TTC549 (cell line): ENCODE results near the gene STIM1.
"Not testable (repeated sequence)": the region's sequence is repeated elsewhere in the genome, so short reads cannot be mapped to it uniquely, and the experiment has no call there.

Experiments used
- FAIRE-seq: peaks from 2 replicates; lab custom pipeline; 2012; peaks lifted over from hg19 to GRCh38; lab: Jason Lieb, UNC

Gene STIM1

GRCh38 chr11:3854977-3855807, at the start of gene STIM1:
TSS of gene STIM1 (plus strand) at chr11:3855664. CDS start at chr11:3856271, 607 bp downstream.
- FAIRE-seq: no peak

GRCh38 chr11:3807909-3808860, 47.3 kb upstream of the STIM1 start, which contains the start of gene PGAP2:
TSS of gene PGAP2 (plus strand) at chr11:3808560. CDS start at chr11:3811260, 2,700 bp downstream.
- FAIRE-seq: no peak

- FAIRE-seq: no peak
Observed at GRCh38 chr11:3808861-3809623, 46.4 kb upstream of the STIM1 start.

- FAIRE-seq: no peak
Observed at GRCh38 chr11:3809624-3809928, 45.9 kb upstream of the STIM1 start.

GRCh38 chr11:3810446-3810845, 45.0 kb upstream of the STIM1 start:
- FAIRE-seq: no peak

- FAIRE-seq: no peak
Observed at GRCh38 chr11:3810951-3811350, 44.5 kb upstream of the STIM1 start.

GRCh38 chr11:3814832-3815231, 40.6 kb upstream of the STIM1 start:
- not testable (repeated sequence) for FAIRE-seq

- FAIRE-seq: no peak
Observed at GRCh38 chr11:3815845-3816244, 39.6 kb upstream of the STIM1 start.

- FAIRE-seq: no peak
Observed at GRCh38 chr11:3816673-3817072, 38.8 kb upstream of the STIM1 start.

GRCh38 chr11:3817181-3817800, 38.2 kb upstream of the STIM1 start:
- no peak for FAIRE-seq

- no peak for FAIRE-seq
Observed at GRCh38 chr11:3820971-3821370, 34.5 kb upstream of the STIM1 start.

- no peak for FAIRE-seq
Observed at GRCh38 chr11:3822312-3822711, 33.2 kb upstream of the STIM1 start.

- FAIRE-seq: no peak
Observed at GRCh38 chr11:3823303-3823702, 32.2 kb upstream of the STIM1 start.

GRCh38 chr11:3823762-3824506, 31.5 kb upstream of the STIM1 start:
- no peak for FAIRE-seq

GRCh38 chr11:3824714-3825472, 30.6 kb upstream of the STIM1 start:
- FAIRE-seq: peak; percentile 36

GRCh38 chr11:3825473-3826154, 29.9 kb upstream of the STIM1 start:
- FAIRE-seq: no peak

- FAIRE-seq: no peak
Observed at GRCh38 chr11:3826721-3827120, 28.7 kb upstream of the STIM1 start.

GRCh38 chr11:3827434-3828186, 27.9 kb upstream of the STIM1 start:
- no peak for FAIRE-seq

GRCh38 chr11:3830088-3830487, 25.4 kb upstream of the STIM1 start:
- FAIRE-seq: no peak
